Measurements from ENCODE around the gene GOLGA6B.
"Not testable (repeated sequence)": the region's sequence is repeated elsewhere in the genome, so short reads cannot be mapped to it uniquely, and the experiment has no call there.

Gene GOLGA6B, protein sequence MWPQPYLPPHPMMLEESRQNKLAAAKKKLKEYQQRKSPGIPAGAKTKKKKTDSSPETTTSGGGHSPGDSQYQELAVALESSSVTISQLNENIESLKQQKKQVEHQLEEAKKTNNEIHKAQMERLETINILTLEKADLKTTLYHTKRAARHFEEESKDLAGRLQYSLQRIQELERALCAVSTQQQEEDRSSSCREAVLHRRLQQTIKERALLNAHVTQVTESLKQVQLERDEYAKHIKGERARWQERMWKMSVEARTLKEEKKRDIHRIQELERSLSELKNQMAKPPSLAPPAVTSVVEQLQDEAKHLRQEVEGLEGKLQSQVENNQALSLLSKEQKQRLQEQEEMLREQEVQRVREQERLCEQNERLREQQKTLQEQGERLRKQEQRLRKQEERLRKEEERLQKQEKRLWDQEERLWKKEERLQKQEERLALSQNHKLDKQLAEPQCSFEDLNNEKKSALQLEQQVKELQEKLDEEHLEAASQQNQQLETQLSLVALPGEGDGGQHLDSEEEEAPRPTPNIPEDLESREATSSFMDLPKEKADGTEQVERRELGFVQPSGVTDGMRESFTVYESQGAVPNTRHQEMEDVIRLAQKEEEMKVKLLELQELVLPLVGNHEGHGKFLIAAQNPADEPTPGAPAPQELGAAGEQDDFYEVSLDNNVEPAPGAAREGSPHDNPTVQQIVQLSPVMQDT

DNA sequence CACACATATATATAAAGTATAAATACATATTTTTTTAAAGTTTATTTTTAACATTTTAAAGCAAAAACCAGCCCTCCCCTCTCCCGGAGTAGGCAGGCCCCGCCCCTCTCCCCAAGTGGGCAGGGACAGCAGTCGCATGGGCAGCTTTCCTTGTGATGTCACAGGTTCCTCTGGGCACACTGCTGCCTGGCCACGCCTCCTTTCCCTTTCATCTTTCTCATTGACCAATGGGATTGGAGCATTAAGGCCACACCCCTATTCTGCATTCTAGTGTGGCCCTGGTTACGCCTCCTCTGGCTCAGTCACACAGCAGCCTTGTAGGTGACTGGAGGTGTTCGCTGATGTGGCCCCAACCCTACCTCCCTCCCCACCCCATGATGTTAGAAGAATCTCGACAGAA lies at the start of gene GOLGA6B:
Gene GOLGA6B (plus strand): TSS at position 301 of the 400 bp plus-strand sequence. CDS start 41 bp downstream, at position 342.
- not testable (repeated sequence) for DNase-seq

DNA sequence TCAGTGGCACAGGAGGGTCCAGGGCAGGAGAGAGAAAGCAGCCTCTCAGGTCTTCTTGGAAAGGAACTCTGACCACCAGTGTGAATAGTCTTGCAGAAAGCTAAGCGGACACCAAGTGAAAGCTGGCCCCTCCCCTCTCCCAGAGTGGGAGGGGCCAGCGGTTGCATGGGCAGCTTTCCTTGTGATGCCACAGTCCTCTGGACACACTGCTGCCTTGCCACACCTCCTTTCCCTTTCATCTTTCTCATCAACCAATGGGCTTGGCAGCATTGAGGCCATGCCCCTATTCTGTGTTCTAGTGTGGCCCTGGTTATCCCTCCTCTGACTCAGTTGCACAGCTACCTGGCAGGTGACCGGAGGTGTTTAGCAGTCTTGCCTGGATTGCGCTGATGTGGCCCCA lies 49.7 kb upstream of the GOLGA6B start:
- DNase-seq, result no peak

DNA sequence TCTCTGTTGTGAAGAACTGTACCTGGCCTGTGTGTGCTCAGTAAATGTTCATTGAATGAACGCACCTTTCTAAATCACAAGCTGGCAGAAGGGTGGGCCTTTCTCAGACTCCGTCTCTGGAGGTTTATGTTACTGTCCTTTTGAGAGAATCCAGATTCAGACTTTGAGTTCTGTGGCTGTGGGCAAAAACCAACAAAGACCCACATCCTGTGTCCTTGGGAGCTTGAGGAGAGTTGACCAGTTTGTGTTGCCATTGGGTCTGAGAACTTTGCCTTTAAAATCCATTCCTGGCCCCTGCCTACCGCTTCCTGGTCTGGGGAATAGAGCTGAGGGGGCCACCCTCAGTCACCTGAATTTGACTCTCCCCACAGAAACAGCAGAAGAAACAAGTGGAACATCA lies 46.4 kb upstream of the GOLGA6B start:
- not testable (repeated sequence) for DNase-seq

DNA sequence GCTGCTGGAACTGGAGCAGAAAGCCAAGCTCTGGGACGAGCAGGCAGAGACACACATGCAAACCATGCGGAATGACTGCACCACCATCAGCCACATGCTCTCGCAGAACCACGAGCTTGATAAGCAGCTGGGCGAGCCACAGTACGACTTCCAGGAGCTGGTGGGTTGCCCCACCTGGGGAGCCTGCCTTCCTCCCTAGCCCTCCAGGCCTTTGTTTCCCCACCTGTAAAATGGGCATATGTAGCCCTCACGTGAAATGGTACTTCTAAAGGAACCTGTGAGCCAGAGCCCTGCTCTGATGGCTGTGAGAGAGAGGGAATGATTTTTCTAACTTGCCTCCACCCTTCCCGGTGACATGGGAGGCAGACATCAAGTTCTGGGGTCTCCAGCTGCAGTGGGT lies 44.6 kb upstream of the GOLGA6B start:
- no peak for DNase-seq

DNA sequence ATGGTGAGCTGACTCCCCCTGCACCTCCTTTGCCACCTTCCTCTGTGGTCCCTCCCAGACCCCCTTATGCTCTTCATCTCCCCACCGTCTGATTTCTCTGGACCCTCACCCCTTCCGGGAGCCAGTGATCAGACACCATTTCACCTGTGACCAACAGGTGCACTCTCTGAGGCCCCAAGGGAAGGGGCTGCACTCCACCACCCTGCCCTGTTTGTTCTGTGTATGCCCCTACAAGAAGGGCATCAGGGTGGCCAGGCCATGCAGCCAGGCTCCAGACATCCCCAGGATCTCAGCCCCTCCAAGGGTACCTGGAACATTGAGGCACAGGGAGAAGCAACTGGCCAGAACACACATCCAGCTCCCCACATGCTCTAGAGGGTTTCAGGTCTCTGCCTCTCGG lies 42.2 kb upstream of the GOLGA6B start:
- DNase-seq, result not testable (repeated sequence)

DNA sequence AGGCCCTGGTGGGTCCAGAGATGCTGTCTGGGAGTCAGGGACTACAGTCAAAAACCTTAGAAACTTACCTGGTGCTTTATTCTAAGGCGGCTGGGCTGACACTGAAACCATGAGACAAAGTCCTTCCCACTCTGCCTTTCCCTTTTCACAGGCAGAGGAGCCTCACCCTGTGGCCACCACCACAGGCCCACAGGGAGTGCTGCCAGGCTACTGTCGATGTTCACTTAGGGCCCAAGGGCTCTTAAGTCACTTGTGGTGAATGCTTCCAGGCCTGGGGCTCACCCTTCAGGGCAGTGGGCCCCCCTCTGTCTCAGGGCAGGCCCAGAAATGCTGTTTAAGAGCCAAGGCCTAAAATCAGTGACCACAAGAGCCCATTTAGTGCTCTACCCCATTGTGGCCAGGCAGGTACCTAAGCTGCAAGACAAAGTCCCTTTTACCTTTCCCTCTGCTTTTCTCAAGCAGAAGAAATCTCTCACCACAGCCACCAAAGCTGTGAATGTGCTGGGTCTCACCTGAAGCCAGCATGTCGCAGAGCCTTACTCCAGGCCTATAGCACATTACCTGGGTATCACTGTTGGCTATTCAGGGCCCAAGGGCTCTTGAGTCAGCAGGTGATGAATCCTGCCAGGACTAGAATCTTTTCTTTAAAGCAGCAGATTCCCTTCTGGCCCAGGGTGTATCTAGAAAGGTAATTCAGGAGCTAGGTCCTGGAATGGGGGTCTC lies 39.5 kb upstream of the GOLGA6B start:
- no peak for DNase-seq

DNA sequence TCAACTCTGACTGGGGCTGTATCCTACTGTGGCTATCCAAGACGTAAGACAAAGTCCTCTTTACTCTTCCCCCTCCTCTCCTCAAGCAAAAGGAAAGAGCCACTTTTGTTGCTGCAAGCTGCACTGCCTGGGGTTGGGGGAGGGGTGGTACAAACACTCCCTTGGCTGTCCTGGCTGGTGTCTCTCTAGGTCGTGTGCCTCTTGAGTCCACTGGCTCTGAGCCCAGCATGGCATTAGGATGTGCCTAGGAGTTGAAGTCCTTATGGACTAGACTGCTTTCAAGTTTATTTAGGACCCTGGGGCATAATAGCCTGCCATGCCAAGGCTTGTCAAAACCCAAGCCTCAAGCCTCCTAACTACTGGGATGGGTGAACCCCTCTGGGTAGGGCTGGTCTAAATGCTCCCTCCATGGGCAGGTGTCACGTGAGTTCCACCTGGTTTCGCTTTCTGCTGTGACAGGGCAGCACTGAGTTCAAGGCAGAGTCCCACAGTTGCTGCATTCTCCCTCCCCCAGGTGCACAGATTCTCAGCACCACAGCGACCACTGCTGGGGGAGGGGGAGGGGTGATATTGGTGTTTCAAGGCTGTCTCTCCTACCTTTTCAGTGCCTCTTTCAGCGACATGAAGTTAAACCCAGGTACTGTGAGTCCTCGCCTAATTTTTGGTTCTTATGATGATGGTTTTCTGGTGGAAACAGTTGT lies 38.8 kb upstream of the GOLGA6B start:
- not testable (repeated sequence) for DNase-seq

DNA sequence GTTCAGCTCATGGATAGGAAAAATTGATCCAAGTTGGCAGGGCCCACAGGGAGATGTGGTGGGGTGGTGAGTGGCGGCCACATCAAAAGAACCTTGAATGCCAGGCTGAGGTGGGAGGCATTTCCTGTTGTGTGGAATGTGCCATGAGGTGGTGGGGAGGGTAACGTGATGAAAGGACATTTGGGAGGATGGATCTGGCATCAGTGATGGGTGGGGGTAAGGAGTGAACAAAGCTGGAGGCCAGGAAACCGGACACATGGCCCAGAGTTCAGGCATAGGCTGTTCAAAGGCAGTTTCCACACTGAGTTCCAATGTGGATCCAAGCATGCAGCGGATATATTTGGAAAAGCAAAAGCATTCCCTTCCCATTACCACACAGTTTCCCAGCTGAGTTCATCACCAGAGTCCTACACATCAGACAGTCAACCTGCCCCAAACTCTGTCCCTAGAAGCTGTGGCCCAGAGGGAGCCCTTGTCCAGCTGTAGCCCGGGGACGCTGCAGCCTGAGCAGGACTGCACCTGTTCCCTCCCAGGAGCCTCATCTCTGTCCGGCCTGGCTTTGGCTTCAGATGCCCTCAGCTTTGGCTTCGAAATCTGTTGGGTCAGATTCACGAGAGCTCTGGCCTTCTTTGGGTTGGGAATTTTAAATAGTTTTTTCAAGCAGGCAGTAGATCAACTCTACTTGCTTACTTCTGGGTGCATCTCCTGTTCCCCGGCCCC lies 37.8 kb upstream of the GOLGA6B start:
- no peak for DNase-seq

DNA sequence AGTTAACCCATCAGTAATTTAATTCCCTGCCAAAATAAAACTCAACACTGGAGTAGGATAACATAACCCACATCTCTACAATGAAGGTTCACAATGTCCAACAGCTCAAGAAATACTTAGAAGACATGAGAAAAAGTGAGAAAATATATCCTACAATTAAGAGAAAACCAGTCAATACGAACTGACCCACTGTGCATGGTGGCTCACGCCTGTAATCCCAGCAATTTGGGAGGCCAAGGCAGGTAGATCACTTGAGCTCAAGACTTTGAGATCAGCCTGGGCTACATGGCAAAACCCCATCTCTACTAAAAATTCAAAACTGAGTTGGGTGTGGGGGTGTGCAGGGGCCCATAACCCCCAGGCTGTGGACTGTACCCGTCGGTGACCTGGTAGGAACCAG lies 30.6 kb upstream of the GOLGA6B start:
- not testable (repeated sequence) for DNase-seq

DNA sequence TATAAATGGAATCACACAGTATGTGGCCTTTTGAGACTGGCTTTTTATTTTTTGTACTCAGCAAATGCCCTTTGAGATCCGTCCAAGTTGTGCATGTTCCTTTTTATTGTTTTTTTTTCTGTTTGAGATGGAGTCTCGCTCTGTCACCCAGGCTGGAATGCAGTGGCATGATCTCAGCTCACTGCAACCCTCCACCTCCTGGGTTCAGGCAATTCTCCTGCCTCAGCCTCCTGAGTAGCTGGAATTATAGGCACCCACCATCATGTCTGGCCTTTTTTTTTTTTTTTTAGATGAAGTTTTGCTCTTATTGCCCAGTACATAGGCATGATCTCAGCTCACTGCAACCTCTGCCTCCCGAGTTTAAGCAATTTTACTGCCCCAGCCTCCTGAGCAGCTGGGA lies 28.3 kb upstream of the GOLGA6B start:
- not testable (repeated sequence) for DNase-seq

DNA sequence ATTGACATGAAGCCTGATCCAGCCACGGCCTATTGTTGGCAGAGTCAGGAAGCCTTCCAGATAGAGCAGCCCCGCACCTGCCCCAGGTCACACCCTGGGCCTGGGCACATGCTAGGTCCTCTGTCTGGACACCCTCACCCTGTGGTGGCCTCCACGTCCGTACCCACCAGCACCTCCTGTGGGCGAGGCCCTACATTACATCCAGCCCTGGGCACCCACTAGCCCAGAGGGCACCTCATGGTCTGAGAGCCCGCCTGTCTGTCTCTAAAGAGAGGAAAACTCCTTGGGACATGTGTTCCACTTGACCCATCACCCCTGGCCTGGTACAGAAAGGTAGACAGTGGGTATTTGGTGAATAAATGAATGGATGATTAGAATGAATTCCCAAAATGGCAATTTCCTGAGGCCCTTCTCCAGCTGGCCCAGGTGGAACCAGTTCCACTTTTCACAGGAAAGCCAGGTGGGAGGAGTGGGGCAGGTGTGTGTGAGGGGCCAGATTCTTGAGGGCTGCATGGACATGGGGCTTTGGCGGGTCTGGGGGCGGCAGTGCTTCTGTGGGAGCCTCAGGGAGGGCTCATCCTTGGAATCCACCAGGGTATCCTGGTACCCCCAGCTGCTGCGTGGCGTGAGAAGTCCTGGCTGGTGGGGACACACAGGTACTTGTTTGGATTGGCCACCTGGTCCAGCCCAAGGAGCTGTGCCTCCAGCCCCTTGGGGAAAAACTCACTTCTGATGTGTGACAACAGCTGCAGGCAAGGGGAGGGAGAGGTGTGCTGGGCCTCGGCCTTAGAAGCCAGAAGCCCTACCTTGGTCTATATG lies 26.0 kb upstream of the GOLGA6B start:
- not testable (repeated sequence) for DNase-seq

DNA sequence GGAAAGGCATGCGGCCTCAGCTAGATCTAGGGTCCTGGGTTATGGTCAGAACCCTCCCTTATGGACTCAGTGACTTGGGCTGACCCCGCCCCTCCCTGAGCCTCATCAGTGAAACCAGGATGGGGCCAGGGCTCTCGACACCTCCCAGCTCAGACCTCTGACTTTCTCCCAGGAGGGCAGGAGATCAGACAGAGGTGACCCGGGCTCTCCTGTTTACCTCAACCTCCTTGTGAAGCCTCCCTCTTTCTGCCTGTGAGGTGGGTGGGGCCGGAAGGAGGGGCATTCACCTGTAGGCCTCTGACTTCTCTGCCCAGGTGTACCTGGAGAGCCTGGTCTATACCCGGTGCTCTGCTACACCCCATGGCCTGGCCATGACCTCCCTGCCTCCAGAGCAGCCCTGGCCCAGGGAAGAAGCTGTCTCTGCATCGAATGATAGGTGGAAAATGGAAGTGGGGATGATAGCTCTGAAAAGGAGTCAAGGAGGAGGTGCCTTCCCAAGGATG lies 25.4 kb upstream of the GOLGA6B start:
- DNase-seq, result not testable (repeated sequence)

DNA sequence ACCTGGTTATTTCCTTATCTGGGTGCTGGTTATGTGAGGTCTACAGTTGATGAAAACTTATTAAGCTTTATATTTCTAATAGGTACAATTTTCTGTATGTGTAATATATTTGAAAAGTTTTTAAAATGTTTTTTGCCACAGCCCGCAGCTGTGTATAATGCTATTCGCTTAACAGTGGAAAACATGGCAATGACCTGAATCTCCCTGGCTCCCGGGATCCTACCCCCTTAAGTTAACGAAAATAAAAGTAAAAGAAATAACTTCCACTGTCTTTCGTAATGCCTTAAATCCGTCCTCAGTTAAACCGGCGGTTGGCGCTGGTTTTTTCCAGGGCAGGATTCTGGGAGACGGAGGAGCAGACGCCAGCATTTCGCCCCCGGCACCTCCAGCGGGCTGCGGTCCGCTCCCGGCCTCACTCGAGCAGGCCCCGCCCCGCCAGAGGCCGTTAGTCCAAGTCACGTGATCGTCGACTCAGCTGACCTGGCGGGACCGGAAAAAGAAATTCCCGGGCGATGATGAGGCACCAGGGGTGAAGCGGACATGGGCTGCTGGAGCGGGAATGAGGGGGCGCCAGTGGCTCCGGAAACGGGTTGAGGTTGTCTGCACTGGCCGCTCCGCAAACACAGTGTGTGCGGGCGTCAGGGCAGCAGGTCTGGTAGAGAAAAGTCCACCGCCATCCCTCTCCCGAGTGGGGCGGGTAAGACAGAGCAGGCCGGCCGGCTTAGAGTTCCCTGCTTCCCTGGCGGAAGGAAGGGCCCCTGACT lies 17.8 kb upstream of the GOLGA6B start:
- not testable (repeated sequence) for DNase-seq

DNA sequence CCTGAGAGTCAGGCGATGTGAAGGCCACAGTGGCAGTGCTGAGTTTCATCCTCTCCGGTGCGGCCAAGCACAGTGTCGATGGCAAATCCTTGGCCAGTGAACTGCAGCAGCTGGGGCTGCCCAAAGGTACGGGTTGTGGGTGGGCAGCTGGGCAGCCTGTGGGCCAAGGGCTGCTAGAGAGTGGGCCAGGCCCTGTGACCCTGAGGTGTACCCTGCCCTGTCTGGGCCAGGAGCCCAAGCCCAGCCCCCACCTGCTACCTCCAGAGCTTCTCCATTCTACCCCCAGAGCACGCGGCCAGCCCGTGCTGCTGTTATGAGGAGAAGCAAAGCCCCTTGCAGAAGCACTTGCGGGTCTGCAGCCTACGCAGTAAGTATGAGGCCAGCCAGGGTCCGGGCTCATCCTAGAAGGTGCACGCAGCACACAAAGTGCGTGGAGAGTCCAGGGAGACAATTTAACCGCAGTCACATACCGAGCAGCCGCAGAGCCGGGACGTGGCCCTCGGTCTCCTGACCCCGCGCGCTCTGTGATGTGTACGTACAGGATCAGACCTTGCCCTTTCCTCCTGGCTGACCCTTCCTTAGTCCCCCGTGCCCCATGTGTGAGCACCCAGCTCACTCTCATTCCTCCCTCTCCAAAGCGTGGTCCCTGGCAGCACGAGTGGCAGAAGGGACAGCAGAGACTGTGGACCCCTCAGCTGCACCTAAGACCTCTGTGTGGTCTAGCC lies 14.6 kb upstream of the GOLGA6B start:
- DNase-seq, result not testable (repeated sequence)

DNA sequence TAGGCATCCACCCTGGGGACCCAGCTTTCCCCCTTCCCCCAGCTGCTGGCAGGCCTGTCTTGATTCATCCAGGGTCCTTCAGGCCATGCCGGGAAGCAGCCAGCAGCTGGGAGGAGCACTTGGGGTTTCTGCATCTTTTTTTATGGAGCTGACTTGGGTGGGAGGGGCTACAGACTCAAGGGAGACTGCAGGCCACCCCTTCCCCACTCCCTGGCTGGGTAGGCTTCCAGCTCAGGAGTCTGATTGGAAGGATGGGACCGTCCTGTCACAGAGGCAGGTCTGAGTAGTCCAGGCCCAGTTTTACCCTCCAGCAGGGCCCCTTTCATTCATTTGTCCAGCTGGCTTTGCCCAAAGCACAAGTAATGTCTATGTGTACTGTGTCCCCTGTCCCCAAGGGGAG lies 12.2 kb upstream of the GOLGA6B start:
- DNase-seq, result not testable (repeated sequence)

DNA sequence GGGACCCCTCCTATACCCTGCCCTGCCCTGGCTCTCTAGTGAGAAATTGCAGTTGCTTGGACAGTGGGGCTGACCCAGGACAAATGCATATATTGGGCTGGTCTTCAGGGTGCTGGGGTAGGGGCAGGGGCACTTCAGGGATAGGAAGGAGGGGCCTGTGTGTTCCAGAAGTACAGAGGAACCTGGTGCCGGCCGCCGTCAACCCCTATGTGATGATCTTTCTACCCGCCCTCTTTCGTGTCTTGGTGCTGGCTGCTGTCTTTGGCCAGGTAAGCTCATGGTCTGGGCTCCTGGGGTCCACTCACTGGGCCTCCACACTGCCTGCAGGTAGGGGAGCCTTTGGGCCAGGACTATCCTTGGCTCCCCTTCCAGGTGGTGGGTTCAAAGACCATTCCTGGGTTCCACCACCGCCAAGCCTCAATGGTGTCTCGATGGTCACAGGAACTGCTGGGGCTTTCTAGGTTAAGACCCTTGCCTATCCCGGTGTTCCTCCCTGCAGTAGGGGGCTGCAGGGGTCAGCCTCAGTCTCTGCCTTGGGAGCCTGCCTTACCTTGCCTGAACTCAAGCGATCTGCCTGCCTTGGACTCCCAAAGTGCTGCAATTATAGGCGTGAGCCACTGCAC lies 5.8 kb upstream of the GOLGA6B start:
- not testable (repeated sequence) for DNase-seq

DNA sequence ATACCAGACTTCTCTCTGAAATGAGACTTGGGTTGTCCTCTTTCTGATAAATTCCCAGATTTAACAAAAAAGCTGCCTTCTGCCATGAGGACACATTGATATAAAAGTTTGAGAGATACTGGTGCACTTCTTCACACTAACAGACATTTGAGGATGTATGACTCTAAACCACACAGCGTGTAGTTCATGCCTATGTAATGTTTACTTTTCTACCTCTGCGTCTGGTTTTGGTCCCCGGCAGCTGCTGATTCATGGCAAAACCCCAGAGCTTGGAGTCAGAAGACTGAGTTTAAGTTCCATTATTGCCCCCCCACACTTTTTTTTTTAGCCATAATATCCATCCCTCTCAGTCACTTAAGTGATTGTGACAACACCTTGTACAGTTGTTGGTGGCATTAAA lies 1.5 kb downstream of the GOLGA6B start:
- DNase-seq, result not testable (repeated sequence)

DNA sequence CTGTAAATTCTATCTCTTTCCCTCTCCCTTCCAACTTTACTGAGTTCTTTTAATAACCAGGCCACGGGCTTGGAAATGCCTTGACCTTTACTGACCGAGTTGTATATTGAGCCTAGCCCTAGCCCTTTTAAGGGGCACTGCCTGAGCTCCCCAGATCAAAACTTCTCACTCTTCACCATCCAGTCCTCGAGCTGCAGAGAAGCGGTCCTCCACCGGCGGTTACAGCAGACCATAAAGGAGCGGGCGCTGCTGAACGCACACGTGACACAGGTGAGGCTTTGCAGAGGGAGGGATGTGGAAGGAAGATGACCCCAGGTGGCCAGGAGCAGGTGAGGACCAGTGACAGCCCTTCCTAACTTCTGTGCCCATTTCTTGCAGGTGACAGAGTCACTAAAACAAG lies 6.6 kb downstream of the GOLGA6B start:
- not testable (repeated sequence) for DNase-seq

DNA sequence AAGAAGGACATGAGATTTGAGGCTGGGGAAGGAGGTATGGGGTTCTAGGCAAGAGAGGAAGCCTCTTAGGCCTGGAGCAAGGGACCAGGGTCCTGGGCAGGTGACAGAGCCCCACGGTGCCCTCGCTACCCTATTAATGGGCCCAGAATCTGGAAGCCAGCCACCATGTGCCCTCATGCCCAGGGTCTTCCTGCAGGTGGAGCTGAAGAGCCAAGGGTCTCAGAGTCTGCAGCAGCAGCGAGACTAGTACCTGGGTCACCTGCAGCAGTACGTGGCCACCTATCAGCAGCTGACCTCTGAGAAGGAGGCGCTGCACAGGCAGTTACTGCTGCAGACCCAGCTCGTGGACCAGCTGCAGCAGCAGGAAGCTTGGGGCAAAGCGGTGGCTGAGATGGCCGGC lies 9.4 kb downstream of the GOLGA6B start:
- DNase-seq, result not testable (repeated sequence)
